Mammary epithelial cell (primary cell): Measurements from ENCODE around the gene SLX4.

Experiments used
- CTCF ChIP-seq, 2 donors: IDR thresholded peaks in 1 of 2; conservative IDR thresholded peaks in 1 of 2; 2 replicates each; pipeline ENCODE4 v1.5.1; 2011 to 2012; ENCODE audit warnings: inconsistent platforms in 2 of 2, low read length in 2 of 2, mild to moderate bottlenecking in 2 of 2, control low read depth in 1 of 2, low read depth in 1 of 2; ENCODE audit not compliant: insufficient read depth in 1 of 2; ENCODE audit errors: extremely low read depth in 1 of 2
- EZH2 ChIP-seq: IDR thresholded peaks from 2 replicates; pipeline ENCODE4 v1.6.1; 2012; ENCODE audit warnings: low read length, inconsistent platforms, borderline replicate concordance

GRCh38 chr16:3642397-3643094 lies 31.1 kb upstream of the SLX4 start:
- no peak for TF ChIP-seq CTCF (conservative IDR thresholded peaks at IDR 0.05 in 1 of 2, IDR thresholded peaks at IDR 0.05 in 1 of 2; ENCODE audit: extremely low read depth in 1 of 2, insufficient read depth in 1 of 2, low read depth in 1 of 2, low read length in 2 of 2)
- TF ChIP-seq EZH2: no peak
